DMS53 treated with DMSO at 0.1 percent for 48 hours (cell line): ENCODE data around the gene MRGPRE.
"Not testable (repeated sequence)": the region's sequence is repeated elsewhere in the genome, so short reads cannot be mapped to it uniquely, and the experiment has no call there.

Source experiments
- DNase-seq: peaks from one replicate; lab custom pipeline; 2025; ENCODE audit not compliant: unreplicated experiment; lab: John Stamatoyannopoulos, UW

The MRGPRE gene, protein sequence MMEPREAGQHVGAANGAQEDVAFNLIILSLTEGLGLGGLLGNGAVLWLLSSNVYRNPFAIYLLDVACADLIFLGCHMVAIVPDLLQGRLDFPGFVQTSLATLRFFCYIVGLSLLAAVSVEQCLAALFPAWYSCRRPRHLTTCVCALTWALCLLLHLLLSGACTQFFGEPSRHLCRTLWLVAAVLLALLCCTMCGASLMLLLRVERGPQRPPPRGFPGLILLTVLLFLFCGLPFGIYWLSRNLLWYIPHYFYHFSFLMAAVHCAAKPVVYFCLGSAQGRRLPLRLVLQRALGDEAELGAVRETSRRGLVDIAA

DNA sequence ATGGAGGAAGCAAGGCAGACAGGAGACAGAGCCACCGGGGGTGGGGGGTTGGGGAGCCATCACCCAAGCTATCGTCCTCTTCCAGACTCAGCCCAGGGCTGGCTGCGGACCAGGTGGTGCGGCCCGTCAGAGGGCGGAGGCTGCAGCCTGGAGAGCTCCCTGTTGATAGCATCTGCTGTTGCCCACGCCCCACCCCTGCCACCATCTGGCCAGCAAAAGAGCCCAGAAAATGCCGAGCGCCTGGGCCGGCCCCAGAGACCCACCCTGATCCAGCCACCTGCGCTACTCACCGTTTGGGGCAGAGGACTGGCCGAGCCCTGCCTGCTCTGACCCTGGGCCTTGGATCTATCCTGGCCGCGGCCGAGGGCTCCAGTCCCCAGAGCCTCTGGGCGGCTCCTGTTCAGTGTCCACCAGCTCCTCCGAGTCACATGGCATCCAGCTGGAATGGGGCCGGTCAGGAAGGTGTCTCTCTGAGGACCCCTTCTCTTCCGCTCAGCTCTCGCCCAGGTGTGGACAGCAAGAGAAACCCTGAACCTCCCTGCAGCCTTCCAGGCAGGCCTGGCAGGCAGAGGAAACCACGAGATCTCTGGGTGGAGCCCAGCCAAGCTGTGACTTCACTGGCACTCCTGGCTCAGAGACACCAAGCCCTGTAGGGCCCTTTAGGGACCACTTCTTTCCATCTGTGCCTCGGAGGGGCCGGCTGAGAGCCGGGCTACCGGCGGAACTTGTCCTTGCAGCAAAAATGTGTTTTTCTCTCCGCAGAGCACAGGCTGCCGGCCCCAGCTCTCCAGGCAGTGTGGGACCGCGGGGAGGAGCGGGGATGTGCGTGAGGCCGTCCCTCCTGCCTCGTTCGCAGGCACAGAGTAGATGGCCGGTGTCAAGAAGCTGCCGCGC is at the start of gene MRGPRE:
TSS of gene MRGPRE (minus strand) at position 567 of the 894 bp plus-strand sequence. CDS start 3,618 bp downstream, outside the sequence.
- DNase-seq, result peak; percentile 38

GRCh38 chr11:3281146-3281545 is 48.9 kb upstream of the MRGPRE start:
- DNase-seq, result not testable (repeated sequence)

DNA sequence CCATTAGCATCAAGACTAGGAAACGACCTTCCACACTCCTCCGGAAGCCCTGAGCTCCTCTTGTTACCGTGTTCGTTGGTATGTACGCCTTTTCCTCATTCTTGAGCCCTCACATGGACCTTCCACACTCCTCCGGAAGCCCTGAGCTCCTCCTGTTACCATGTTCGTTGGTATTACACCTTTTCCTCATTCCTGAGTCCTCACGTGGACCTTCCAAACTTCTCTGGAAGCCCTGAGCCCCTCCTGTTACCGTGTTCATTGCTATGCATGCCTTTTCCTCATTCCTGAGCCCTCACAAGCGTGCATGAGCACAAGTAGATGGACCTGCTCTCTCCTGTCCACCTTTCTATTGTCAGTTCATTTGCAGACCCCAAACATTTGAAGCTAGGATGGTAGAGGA is 48.4 kb upstream of the MRGPRE start:
- not testable (repeated sequence) for DNase-seq

GRCh38 chr11:3278922-3279321 is 46.7 kb upstream of the MRGPRE start:
- not testable (repeated sequence) for DNase-seq

GRCh38 chr11:3273629-3274028 is 41.4 kb upstream of the MRGPRE start:
- not testable (repeated sequence) for DNase-seq

DNA sequence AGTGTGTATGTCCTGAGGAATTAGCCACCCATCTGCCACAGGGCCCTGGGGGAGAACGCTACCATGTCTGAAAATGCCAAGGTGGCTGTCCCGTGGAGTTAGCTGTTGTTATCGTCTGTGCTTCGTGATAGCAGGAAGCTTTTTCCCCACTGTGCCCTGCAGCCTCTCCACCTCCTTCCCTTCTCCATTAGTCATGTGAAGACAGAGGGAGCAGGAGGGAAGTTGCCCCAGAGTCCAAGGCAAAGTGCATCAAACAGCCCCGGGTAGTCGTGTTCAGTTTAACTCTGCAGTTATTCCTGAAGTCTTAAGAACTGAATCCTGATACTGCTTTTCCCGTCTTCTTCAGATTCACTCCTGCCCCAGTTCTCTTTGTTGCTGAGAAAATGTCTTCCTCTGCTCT is 30.3 kb upstream of the MRGPRE start:
- not testable (repeated sequence) for DNase-seq

DNA sequence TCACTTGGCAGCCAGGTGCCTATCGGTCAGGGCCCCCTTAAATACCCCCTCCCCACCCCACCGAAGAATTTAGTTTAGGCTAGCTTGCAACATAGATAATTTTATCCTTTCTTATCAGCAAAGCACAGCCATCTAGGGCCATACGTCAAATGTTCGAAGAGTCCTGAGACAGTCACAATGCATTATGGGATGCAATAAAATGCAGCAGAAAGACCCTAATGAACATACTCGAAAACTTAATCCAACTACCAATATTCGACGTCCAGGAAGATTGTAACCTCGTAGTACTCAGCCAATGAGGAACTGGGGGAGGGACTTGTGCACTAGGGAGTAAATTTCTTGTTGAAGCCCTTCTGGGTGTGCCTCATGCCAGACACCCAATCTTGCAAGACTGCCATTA is 29.6 kb upstream of the MRGPRE start:
- not testable (repeated sequence) for DNase-seq

GRCh38 chr11:3257509-3257908 is 25.3 kb upstream of the MRGPRE start:
- not testable (repeated sequence) for DNase-seq

GRCh38 chr11:3255241-3255640 is 23.0 kb upstream of the MRGPRE start:
- not testable (repeated sequence) for DNase-seq

- DNase-seq, result not testable (repeated sequence)
These were observed 22.6 kb upstream of the MRGPRE start for GRCh38 chr11:3254773-3255172.

DNA sequence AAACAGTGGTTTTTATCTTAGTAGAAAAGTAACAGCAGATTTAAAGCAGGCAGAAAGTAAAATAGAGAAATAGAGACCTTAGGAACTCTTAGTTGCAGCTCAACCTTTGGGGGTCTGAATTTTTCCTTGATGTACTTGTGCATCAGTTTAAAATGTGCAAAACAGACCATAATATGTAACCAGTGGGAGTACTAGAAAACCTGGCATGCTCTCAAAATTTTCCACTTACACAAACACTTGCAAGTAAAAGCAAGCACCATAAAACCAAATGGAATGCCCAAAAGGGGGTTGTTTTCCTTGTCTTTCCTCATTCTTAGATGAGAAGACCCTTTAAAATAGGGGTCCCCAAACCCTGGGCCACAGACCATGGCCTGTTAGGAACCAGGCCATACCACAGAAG is 12.9 kb upstream of the MRGPRE start:
- no peak for DNase-seq

- no peak for DNase-seq
These were observed 11.7 kb upstream of the MRGPRE start for GRCh38 chr11:3243880-3244279.

DNA sequence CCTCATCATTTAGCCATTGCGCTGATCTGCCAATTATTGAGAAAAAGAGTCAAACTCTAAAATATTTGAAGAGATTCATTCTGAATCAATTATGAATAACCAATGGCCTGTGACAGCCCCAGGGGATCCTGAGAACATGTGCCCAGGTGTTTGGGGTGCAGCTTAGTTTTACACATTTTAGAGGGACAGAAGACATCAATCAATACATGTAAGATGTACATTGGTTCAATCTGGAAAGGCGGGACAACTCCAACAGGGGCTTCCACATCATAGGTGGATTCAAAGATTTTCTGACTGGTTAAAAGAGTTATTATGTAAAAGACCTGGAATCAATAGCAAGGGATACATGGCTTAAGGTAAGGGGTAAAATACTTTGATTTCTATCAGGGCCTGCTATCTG is 4.9 kb upstream of the MRGPRE start:
- DNase-seq, result no peak

DNA sequence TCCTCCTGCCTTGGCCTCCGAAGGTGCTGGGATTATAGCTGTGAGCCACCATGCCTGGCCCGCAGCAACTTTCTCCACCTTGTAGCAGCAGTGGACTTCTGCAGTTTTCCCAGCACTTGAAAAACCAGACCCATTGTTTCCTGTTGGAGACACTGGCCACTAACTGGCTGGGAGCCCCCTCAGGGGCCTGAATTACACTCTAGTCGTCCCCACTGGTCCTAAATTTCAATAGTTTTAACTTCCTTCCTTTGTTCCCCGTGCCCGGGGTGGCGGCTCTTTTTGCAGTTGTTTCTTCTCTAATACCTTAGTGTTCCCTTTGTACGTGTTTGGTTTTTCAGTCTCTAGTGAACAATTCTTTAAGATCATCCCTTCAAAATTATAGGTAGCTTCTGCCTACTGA is 2.6 kb upstream of the MRGPRE start:
- DNase-seq, result no peak

- DNase-seq, result no peak
These were observed 739 bp upstream of the MRGPRE start for GRCh38 chr11:3232956-3233355.

GRCh38 chr11:3231550-3231850 is 717 bp downstream of the MRGPRE start:
- no peak for DNase-seq

- no peak for DNase-seq
These were observed 1.3 kb downstream of the MRGPRE start for GRCh38 chr11:3230636-3231549.

DNA sequence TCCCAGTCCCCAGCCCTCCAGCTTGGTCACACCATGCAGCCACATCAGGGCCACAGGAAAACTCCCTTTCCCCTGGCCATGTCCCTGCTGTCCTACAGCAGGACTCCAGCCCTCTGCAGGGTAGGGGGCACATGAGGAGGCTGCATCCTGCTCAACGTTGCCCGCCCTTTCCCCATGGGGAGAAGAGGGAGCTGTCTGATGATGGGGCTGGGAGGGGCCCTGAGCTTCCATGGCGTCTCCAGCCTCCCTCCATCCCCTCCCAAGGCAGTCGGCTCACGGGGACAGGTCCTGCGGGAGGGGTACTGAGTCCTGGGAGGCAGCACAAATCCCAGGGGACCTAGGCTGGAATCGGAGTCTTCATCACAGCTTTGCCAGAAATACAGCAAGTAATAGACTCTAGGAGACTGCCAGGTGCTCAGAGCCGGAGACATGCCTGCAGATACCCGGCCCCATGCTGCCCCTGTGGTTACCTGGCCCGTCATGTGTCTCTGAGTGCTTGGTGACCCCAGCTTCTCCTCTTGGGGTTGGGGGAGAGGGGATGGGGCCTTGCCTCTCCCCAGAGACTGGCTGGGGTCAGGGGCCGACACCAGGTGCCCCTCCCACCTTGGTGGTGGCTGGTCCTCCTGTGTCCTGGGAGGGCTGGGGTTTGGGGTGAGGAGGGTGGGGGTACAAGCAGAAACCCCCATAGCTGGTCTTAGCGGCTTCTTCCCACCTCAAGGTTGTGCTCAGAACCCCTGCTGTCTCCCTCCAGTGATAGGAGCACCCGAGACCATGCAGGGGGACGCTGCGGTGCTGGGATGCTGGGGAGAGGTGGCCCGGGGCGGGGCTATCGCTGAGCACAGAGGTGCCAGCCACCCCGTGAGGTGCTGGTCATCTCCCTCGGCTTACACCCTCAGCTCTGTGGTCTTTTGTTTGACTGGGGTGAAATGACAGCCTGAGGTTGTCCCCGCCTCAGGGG is 2.3 kb downstream of the MRGPRE start:
- DNase-seq, result no peak

GRCh38 chr11:3228445-3228829 is 3.8 kb downstream of the MRGPRE start:
- DNase-seq, result no peak
